Amygdala (tissue), 56 donors: ENCODE data around the gene COL4A2.
"Not testable (repeated sequence)": the region's sequence is repeated elsewhere in the genome, so short reads cannot be mapped to it uniquely, and the experiment has no call there.

ENCODE experiments used
- DNase-seq, 56 donors: peaks; one replicate each; lab custom pipeline; 2025; lab: John Stamatoyannopoulos, UW

The COL4A2 gene

GRCh38 chr13:110373617-110374016 is 66.5 kb downstream of the COL4A2 start:
- DNase-seq: no peak

DNA sequence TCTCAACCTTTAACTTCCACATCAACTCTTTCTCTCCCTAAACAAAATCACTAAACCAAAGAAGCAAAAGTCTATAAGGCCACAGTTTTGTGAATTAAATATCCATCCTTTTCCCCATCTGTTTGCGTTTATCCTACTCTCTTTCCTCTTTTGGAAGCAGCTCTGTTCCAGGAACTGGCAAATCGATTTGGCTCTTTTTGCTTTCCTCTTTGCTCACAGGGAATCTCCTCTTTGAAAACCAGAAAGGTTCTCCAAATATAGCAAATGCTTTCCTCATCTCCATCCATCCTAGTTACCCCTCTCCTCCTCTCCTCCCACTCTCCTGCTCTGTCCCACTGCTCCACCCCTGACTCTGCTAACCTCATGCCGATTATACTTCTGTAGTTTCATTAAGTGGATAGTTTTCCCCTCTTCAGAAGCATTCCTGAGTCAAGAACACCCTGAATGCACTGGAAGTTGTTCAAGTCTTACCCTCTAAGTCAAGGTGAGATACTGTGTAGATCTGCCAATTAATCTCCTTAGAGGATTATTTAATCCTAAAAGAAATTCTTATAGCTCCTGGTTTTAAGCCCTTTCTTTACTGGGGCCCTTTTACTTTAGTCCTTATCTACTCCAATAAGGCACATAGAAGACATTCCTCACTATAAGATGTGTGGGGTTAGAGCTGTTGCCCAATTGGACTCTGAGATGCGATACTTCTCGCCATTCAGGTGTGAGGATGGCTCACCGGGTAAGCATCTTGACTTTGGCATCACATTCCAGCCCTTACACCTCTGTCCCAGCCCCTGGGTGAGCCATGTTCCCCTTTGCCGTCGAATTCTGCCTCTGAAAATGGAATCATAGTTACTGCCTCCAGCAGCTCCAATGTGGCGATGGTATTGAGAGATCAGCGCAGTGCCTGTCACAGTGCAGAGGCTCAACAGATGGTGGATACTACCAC is 67.6 kb downstream of the COL4A2 start:
- no peak for DNase-seq

- DNase-seq: no peak
Measured at GRCh38 chr13:110376120-110376519, 69.0 kb downstream of the COL4A2 start.

- DNase-seq: no peak
Measured at GRCh38 chr13:110377178-110377825, 70.2 kb downstream of the COL4A2 start.

DNA sequence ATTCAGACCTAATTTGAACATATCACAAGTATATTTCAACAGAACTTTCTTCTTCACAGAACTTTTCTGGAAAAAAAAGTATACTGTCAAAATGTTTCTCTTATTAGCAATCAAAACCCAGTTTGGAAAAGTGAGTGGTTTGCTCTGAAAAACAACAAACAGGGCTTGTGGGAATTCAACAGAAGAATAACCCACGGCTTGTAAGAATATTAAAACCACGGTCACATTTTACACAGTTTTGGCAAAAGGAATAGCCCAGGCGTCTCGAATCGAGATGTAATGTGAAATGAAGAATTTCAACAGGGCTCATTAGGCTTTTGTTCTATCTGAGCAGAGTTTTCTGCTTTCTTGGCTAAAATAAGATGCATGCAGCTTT is 70.7 kb downstream of the COL4A2 start:
- DNase-seq: no peak

DNA sequence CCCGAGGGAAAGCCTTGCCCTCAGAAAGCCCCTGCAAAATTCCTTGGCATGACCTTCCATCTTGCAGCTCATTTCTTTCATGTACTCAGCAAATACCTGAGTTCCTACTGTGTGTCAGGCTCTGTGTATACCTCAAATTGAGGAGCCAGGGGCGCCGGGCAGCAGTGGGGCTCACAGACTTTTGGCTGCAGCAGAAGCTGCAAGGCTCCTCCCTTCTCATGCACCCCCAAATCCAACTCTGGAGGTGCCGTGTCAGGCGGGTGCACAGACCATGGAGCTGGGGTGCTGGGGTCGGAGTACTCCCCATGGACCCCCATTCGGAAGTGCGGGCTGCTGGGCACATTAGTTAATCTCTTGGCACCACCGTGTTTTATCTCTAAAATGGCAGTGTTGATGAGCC is 72.3 kb downstream of the COL4A2 start:
- no peak for DNase-seq

GRCh38 chr13:110379905-110380341 is 72.8 kb downstream of the COL4A2 start:
- no peak for DNase-seq

DNA sequence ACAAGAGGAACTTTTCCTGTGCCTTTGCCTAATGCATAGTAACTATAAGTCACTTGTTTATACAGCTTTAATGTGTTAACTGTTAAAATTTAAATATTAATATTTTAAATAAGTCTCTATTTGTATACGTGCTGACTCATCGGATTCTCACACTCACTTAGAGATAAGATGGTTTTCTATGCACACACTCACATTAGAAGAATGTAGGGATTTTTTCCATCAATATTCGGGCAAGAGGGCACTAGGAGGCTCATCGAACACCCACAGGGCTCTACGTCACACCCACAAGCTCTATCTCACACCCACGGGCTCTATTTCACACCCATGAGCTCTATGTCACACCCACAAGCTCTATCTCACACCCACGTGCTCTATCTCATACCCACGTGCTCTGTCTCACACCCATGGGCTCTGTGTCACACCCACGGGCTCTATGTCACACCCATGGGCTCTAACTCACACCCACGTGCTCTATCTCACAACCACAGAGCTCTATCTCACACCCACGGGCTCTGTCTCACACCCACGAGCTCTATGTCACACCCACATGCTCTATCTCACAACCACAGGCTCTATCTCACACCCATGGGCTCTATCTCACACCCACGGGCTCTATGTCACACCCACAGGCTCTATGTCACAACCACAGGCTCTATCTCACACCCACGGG is 73.4 kb downstream of the COL4A2 start:
- DNase-seq: no peak

DNA sequence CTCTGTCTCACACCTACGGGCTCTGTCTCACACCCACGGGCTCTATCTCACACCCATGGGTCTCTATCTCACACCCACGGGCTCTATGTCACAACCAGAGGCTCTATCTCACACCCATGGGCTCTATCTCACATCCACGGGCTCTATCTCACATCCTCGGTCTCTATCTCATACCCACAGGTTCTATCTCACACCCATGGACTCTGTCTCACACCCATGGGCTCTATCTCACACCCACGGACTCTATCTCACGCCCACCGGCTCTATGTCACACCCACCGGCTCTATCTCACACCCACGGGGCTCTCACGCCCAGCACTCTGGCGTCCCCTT is 73.9 kb downstream of the COL4A2 start:
- no peak for DNase-seq

DNA sequence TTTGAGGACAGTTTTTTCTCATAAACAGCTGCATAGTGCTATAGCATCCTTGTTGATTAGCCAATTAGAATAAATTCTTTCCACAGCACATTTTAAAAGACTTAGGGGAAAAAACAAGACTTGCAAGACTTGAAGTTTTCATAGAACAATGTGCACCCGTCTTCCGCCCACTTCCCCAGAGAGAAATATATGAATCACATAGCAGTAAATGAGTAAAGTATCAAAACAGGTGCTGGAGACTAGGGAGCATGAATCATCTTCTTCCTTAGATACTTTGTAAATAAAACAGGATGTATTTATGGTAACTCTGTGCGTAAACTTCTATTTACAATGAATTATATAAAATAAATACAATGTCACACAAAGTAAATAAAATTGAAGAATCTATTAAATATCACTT is 75.1 kb downstream of the COL4A2 start:
- peak in 2 of 56 donors; percentile 7 to 15 for DNase-seq

- no peak for DNase-seq
Measured at GRCh38 chr13:110382830-110383229, 75.7 kb downstream of the COL4A2 start.

DNA sequence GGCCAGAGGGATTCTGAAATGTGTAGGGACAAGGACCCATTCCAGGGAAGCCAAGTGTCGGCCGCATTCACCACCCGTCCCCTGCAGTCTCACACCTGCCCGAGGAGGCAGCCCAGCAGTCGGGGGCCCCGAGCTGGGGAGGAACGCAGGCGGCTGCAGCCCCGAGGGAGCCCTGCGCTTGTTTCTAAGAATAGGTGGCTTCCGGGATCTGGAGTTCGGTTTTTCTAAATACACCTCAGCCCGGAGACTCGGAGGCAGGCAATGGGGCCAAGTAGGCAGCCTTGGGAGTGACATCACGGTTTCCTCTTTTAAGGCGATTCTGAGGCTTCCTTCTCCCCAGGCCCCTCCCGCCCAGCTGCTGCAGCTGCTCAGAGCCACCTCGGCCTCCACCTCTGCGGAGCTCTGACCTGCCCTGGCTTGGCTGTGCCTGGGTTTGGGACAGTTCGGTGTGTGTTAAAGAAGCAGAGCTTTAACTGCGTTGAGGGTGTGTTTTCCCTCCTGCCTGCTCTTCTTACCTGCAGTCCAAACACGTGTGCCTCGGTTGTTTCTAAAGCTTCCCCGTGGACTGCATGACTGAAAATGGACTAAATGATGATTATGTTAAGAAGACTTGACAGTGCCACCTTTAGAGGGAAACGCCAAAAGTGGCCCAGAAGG is 80.5 kb downstream of the COL4A2 start:
- no peak for DNase-seq

DNA sequence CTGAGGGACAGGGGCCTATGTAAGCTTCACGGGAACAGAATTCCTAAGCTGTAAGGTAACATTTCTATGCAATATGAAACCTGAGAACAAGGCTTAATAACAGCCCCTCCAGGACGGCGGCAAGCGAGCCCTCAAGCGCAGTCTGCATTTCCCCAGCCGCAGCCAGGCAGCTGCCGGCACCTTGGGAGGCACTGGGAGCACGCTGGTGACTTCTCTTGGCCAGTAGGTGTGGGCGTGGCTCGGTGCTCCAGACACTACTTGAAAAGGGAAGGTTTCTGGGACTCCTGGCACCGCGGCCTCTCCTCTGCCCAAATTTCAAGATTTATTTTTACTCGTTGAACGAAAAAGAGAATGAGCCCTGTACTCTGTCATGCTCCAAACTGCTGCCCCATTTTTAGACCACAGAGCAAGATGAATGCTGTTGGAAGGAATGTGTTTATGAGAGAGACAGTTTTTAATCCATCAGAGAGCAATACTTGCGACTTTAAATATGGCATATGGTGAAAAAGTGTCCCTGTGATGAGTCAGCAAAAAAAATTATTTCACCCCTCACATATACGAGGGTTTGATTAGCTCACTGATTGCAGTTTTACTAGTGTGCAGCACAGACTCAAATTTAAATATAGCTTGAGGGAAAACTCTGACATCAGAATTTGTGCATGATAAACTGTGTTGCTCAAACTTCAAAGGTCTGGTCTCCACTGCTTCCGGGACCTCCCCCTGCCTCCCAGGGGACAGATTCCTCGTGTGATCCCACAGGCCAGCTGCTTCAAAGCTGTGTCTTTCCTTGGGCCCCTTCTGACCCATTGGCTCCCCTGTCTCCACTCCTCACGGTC is 81.2 kb downstream of the COL4A2 start:
- DNase-seq: no peak

GRCh38 chr13:110390567-110390966 is 83.5 kb downstream of the COL4A2 start:
- DNase-seq: no peak

GRCh38 chr13:110391273-110391672 is 84.2 kb downstream of the COL4A2 start:
- no peak for DNase-seq

GRCh38 chr13:110392510-110393240 is 85.6 kb downstream of the COL4A2 start:
- DNase-seq: peak in 1 of 56 donors; percentile 34

DNA sequence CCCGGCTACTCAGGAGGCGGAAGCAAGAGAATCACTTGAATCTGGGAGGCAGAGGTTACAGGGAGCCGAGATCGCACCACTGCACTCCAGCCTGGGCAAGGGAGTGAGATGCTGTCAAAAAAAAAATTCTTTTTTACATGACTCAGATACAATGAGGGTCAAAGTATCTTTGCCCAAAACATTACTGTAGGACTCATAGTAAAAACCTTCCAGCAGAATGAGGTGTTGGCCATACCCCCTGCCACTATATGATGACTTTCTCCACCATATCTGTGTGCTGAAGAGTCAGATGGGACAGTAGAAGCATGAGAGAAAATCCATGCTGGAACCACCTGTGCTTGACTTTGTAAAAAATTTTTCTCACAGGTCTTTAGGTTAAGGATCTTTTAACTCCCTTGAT is 86.7 kb downstream of the COL4A2 start:
- no peak for DNase-seq

- DNase-seq: no peak
Measured at GRCh38 chr13:110394371-110394841, 87.3 kb downstream of the COL4A2 start.

GRCh38 chr13:110395616-110396015 is 88.5 kb downstream of the COL4A2 start:
- DNase-seq: not testable (repeated sequence)
